Lower leg skin (tissue), 4 donors: ENCODE data around the gene GRIP1. TPM values are rescaled to one million over a fixed set of nuclear protein-coding genes. Genes with fewer than 3 reads are reported as not detected.

Experiments used
- DNase-seq, 2 donors: peaks; one replicate each; pipeline ENCODE4 v3.0.0-alpha.2; 2019; ENCODE audit warnings: low spot score in 2 of 2
- H3K4me3 ChIP-seq: fragments of 200-600 bp; sonication (generic); 2 replicates; pipeline ENCODE4 v1.5.1; 2017; ENCODE audit warnings: mild to moderate bottlenecking, low read depth; ENCODE audit not compliant: poor library complexity, severe bottlenecking
- CTCF ChIP-seq, 3 donors: fragments of 450-650 bp; IDR thresholded peaks; one replicate each; pipeline ENCODE4 v1.5.1; 2016; ENCODE audit warnings: antibody characterized with exemption in 3 of 3, mild to moderate bottlenecking in 3 of 3, moderate library complexity in 2 of 3
- POLR2A ChIP-seq, 2 donors: fragments of 450-650 bp; IDR thresholded peaks; one replicate each; pipeline ENCODE4 v1.6.1; 2016 to 2017; ENCODE audit warnings: antibody characterized with exemption in 2 of 2, mild to moderate bottlenecking in 1 of 2, moderate library complexity in 1 of 2
- WGBS, 2 donors: methylation state at CpG; one replicate each; pipeline ENCODE4 v1.1.5; 2018; 5-methylcytosine and 5-hydroxymethylcytosine counted together
- intact Hi-C: fragments of 100-400 bp; cut with DNase I; formaldehyde crosslinking; loops from one replicate; pipeline ENCODE4 v1.15.0; 2023; ENCODE audit warnings: low total_unique reads
- total RNA-seq, 4 donors: library from RNA; depleted of rRNA; stranded (reverse); fragments of >200 nt; gene quantifications; one replicate each; pipeline ENCODE4 v1.1.0, GENCODE V29; 2016

The GRIP1 gene
- total RNA-seq, 4 donors from 2014 or later, result 11.5 to 25.3 (median 12.3) TPM

GRCh38 chr12:66438601-66439000 is 240.3 kb downstream of the GRIP1 start:
- intact Hi-C loops, result no loop called here
- 82 to 88% methylated on average over 1 of the region's 1 CpG for WGBS, 2 donors
- no peak for TF ChIP-seq CTCF (IDR thresholded peaks at IDR 0.05)
- TF ChIP-seq POLR2A (IDR thresholded peaks at IDR 0.05), result no peak
- no peak for DNase-seq
- H3K4me3 ChIP-seq, result no peak overlapping the region

- intact Hi-C loops, result no loop called here
- WGBS, 2 donors, result 88 to 92% methylated on average over 4 of the region's 4 CpGs
- TF ChIP-seq POLR2A (IDR thresholded peaks at IDR 0.05) (no peak), CTCF (IDR thresholded peaks at IDR 0.05) (no peak)
- no peak for DNase-seq
- no peak overlapping the region for H3K4me3 ChIP-seq
These were observed 248.8 kb downstream of the GRIP1 start for GRCh38 chr12:66430106-66430505.

- no peak for DNase-seq
- intact Hi-C loops, result no loop called here
- H3K4me3 ChIP-seq, result no peak overlapping the region
- TF ChIP-seq CTCF (IDR thresholded peaks at IDR 0.05), result no peak
- no peak for TF ChIP-seq POLR2A (IDR thresholded peaks at IDR 0.05)
- WGBS, 2 donors, result 80 to 82% methylated on average over 5 of the region's 5 CpGs
These were observed 250.0 kb downstream of the GRIP1 start for GRCh38 chr12:66428870-66429269.

GRCh38 chr12:66428261-66428660 is 250.6 kb downstream of the GRIP1 start:
- no peak overlapping the region for H3K4me3 ChIP-seq
- intact Hi-C loops, result no loop called here
- no peak for TF ChIP-seq POLR2A (IDR thresholded peaks at IDR 0.05)
- no peak for TF ChIP-seq CTCF (IDR thresholded peaks at IDR 0.05)
- no peak for DNase-seq

- no peak for DNase-seq
- 86 to 94% methylated on average over 2 of the region's 2 CpGs for WGBS, 2 donors
- TF ChIP-seq CTCF (IDR thresholded peaks at IDR 0.05) (no peak), POLR2A (IDR thresholded peaks at IDR 0.05) (no peak)
- H3K4me3 ChIP-seq, result no peak overlapping the region
- intact Hi-C loops, result no loop called here
These were observed 252.2 kb downstream of the GRIP1 start for GRCh38 chr12:66426696-66427095.

GRCh38 chr12:66423266-66423665 is 255.6 kb downstream of the GRIP1 start:
- WGBS, 2 donors, result 79 to 87% methylated on average over 2 of the region's 2 CpGs
- DNase-seq, result no peak
- intact Hi-C loops, result no loop called here
- H3K4me3 ChIP-seq, result no peak overlapping the region
- TF ChIP-seq POLR2A (IDR thresholded peaks at IDR 0.05) (no peak), CTCF (IDR thresholded peaks at IDR 0.05) (no peak)
